HEK293 (cell line): ENCODE results near the gene COX20.

Experiments used
- TSHZ1 ChIP-seq: fragments of 450-650 bp; formaldehyde crosslinking; IDR thresholded peaks from 2 replicates; pipeline ENCODE4 v1.5.1; 2016; ENCODE audit warnings: missing biosample characterization, missing genetic modification characterization, borderline replicate concordance
- ZNF138 ChIP-seq: fragments of 450-650 bp; formaldehyde crosslinking; IDR thresholded peaks from 2 replicates; pipeline ENCODE4 v1.5.1; 2016; ENCODE audit warnings: missing biosample characterization, missing genetic modification characterization, borderline replicate concordance
- TF ChIP-seq, protein P1 (sequence below): fragments of 450-650 bp; formaldehyde crosslinking; IDR thresholded peaks from 2 replicates; pipeline ENCODE4 v1.5.1; 2016; ENCODE audit warnings: missing biosample characterization, missing genetic modification characterization

DNA sequence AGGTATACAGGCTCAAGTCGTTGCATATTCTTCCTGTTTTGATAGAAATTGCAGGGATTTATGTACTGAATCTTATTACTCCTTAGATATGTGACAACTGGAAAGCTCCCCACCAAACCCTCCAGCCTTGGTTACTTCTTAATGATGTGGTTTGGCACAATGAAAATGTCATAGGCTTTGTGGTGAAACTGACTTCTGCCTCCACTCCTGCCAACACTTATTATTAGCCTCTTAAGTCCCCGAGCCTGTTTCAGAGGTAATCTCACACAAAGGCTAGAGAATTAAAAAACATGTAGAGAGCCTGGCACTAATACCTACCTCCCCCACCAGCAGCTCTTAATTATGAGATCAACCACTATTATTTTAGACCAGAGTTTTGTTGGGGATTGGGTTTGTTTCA is 4.2 kb downstream of the COX20 start:
- TF ChIP-seq, protein P1, sequence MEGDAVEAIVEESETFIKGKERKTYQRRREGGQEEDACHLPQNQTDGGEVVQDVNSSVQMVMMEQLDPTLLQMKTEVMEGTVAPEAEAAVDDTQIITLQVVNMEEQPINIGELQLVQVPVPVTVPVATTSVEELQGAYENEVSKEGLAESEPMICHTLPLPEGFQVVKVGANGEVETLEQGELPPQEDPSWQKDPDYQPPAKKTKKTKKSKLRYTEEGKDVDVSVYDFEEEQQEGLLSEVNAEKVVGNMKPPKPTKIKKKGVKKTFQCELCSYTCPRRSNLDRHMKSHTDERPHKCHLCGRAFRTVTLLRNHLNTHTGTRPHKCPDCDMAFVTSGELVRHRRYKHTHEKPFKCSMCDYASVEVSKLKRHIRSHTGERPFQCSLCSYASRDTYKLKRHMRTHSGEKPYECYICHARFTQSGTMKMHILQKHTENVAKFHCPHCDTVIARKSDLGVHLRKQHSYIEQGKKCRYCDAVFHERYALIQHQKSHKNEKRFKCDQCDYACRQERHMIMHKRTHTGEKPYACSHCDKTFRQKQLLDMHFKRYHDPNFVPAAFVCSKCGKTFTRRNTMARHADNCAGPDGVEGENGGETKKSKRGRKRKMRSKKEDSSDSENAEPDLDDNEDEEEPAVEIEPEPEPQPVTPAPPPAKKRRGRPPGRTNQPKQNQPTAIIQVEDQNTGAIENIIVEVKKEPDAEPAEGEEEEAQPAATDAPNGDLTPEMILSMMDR (tag by site-specific recombination) = no peak
- TF ChIP-seq ZNF138 = no peak
- TF ChIP-seq TSHZ1 = no peak
